H1 (cell line): Measurements from ENCODE around the gene NAXE.

Source experiments
- CTCF ChIP-seq, 3 experiments: IDR thresholded peaks; 1 replicate in 2 of 3; 2 replicates in 1 of 3; pipeline versions ENCODE4 v1.5.1 to v1.6.1; 2011; ENCODE audit warnings: low read length in 3 of 3, mild to moderate bottlenecking in 3 of 3, inconsistent platforms in 2 of 3, low read depth in 1 of 3, moderate library complexity in 1 of 3; ENCODE audit not compliant: insufficient read depth in 1 of 3; ENCODE audit errors: control extremely low read depth in 1 of 3
- EZH2 ChIP-seq: fragments of 200-600 bp; sonication (generic); IDR thresholded peaks from 2 replicates; pipeline ENCODE4 v1.7.1; 2012; ENCODE audit warnings: low read depth, mild to moderate bottlenecking, moderate library complexity, low read length, inconsistent platforms; ENCODE audit not compliant: severe bottlenecking
- GABPA ChIP-seq: IDR thresholded peaks from 2 replicates; pipeline ENCODE4 v1.6.1; 2011; ENCODE audit warnings: mild to moderate bottlenecking, low read length, moderate library complexity, borderline replicate concordance; ENCODE audit not compliant: insufficient read depth
- KDM5A ChIP-seq: fragments of 200-600 bp; IDR thresholded peaks from 2 replicates; pipeline ENCODE4 v1.7.1; 2012; ENCODE audit warnings: mild to moderate bottlenecking, low read length, inconsistent platforms, mixed read lengths
- MAFK ChIP-seq: IDR thresholded peaks from 2 replicates; pipeline ENCODE4 v1.6.1; 2012; ENCODE audit warnings: low read depth, mild to moderate bottlenecking, improper control_type of control experiment, low read length
- POLR2A ChIP-seq, 2 experiments: IDR thresholded peaks; 1 replicate in 1 of 2; 2 replicates in 1 of 2; pipeline ENCODE4 v1.6.1; 2011; ENCODE audit warnings: low read depth in 2 of 2, low read length in 2 of 2, mild to moderate bottlenecking in 2 of 2; ENCODE audit errors: control extremely low read depth in 1 of 2
- POLR2AphosphoS5 ChIP-seq: IDR thresholded peaks from 2 replicates; pipeline ENCODE4 v1.6.1; 2011; ENCODE audit warnings: low read depth, low read length
- RNF2 ChIP-seq: fragments of 200-900, 300-1000 bp; sonication (generic); IDR thresholded peaks from 2 replicates; pipeline ENCODE4 v1.7.1; 2016; ENCODE audit warnings: borderline replicate concordance, low read depth, mild to moderate bottlenecking, antibody characterized with exemption, low read length; ENCODE audit not compliant: poor library complexity, severe bottlenecking; ENCODE audit errors: missing control alignments
- TAF1 ChIP-seq: IDR thresholded peaks from 2 replicates; pipeline ENCODE4 v1.6.1; 2011; ENCODE audit warnings: mild to moderate bottlenecking, low read depth, low read length
- TF ChIP-seq, protein P1 (sequence below): IDR thresholded peaks from 2 replicates; pipeline ENCODE4 v1.6.1; 2012; ENCODE audit warnings: inconsistent platforms

DNA sequence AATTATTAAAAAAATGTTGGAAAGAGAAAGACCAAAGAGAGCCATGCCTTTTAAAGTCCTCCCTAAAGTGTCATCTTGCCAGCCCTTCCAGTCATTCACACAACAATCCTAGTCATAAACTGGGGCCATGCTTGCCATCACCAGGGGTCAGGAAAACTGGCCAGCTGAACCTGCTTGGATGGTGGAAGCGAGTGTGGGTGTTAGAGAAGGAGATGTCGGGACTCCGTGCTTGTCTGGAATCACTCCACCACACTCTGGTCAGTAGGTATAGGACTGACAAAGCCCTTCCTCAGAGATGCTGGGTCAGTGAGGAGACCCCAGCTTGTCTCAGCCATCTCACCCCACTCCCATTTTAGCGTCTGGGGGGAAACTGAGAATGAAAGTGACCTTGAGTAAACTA is 24.4 kb downstream of the NAXE start:
- no peak for TF ChIP-seq TAF1
- TF ChIP-seq CTCF (IDR thresholded peaks at IDR 0.05; ENCODE audit: control extremely low read depth in 1 of 3, insufficient read depth in 1 of 3, low read depth in 1 of 3, low read length in 3 of 3): no peak
- TF ChIP-seq POLR2A (IDR thresholded peaks at IDR 0.05; ENCODE audit: control extremely low read depth in 1 of 2, low read depth in 2 of 2, low read length in 2 of 2): no peak
- TF ChIP-seq KDM5A: no peak
- TF ChIP-seq POLR2AphosphoS5: no peak
- TF ChIP-seq EZH2: no peak
- TF ChIP-seq, protein P1, sequence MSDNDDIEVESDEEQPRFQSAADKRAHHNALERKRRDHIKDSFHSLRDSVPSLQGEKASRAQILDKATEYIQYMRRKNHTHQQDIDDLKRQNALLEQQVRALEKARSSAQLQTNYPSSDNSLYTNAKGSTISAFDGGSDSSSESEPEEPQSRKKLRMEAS: no peak
- TF ChIP-seq MAFK: no peak
- TF ChIP-seq GABPA: no peak
- no peak for TF ChIP-seq RNF2
